EH (cell line): Measurements from ENCODE around the gene RFX2.
"Not testable (repeated sequence)": the region's sequence is repeated elsewhere in the genome, so short reads cannot be mapped to it uniquely, and the experiment has no call there.

Experiments
- DNase-seq: peaks from one replicate; pipeline ENCODE4 v3.0.0-alpha.2; 2015; ENCODE audit warnings: low read depth

Gene RFX2

DNA sequence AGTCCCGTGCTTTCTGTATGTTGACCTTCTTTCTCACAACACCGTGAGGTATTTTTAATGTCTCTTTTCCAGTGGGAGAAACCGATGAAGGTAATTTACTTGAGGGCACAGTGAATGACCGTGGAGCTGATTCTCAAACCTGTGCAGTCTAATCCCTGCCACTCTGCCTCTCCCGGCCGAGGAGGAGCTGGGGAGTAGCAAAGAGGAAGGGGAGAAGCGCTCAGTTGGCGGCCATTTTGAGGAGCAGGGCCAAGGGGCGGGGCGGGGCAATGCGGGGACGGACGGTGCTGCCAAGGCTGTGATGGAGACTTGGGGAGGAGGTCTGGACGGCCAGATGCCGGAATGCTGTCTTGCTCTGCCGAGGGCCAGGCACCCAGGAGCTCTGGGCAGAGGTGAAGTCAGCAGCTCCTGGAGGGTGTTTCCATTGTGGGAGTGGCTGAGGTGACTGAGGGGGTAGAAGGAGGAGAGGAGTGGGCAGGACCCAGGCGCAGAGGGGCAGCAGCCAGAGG lies 120.0 kb downstream of the RFX2 start:
- peak; percentile 25 for DNase-seq

DNA sequence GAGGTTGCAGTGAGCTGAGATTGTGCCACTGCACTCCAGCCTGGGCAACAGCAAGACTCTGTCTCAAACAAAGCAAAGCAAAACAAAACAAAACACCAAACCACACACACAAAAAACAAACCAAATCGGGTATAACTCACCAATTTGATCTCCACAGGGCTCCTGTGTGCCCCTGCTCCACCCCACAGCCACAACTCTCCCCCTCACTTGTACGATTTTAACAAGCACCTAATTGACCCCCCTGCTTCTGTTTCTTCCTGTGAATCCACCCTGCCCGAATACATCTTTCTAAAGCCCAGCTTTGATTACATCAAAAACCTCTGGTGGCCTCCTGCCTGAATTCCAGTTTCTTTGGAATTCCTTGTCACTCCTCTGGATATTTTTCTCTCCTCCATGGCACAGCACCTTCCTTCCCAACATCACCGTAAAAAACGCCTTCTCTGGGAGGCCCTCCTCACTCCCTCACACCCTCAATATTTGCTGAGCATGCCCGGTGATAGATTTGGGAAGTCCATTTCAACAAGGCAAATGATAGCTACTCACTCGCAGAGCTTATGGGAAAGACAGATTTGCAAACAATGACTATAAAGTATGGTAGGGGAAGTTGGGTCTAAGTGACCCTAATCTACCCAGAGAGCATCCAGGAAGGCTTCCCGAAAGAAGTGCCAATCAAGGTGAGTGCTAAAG lies 120.8 kb downstream of the RFX2 start:
- no peak for DNase-seq

DNA sequence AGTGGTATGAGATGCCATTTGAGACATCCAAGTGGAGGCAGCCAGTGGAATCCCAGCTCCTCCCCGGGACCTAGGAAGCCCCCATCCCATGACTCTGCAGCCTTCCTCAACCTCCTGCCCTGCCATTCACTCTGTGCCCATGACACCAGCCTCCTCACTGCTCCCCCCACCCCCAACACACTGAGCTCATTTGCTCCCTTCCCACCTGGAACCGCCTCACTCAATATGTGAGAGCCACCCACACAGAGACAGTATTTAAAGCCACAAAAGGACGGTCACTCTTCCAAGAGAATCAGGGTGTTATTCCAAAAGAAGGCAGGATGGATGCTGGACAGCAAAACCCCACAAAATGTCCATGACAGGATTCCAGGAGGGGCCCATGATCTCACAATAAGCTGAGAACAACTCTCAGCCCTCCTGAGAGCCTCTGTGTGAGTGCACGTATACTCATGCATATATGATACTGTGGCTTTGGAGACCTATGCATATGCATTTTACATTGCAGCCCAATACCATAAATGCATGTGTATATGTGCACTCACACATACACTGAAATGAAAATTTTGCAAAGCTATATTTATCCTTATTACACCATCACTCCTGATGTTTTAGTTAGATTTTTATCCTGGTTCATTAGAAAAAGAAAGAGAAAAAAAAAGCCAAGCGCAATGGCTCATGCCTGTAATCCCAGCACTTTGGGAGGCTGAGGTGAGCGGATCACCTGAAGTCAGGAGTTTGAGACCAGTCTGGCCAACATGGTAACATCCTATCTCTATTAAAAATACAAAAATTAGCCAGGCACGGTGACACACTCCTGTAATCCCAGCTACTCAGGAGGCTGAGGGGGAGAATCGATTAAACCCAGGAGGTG lies 121.5 kb downstream of the RFX2 start:
- no peak for DNase-seq

DNA sequence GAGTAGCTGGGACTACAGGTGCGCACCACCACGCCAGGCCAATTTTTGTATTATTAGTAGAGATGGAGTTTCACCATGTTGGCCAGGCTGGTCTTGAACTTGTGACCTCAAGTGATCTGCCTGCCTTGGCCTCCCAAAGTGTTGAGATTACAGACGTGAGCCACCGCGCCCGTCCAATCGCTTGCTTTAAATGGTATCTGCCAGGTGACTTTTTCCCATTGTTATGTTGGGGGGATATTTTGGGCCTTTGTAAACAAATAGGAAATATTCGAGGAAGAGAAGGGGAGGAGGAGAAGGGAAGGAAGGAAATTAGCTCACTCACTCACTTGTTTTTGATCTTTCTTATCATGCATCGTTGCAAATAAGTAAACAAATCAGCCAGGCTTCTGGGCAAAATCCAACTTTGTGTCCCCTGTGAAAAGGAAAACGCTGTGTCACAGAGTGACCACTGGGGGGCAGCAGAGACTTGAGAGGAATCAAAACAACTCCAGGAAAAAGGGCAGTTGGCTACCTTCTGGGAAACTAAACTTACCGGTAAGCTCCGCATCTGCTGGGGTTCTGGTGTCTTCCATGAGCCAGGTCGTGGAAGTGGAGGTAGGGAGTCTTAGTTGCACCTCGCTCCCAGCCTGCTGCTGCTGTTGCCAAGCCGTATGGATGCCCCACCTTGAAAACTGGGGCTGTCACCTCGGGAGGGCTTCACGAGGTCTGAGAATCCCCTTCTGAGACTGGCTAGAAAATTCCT lies 123.1 kb downstream of the RFX2 start:
- peak; percentile 77 for DNase-seq

DNA sequence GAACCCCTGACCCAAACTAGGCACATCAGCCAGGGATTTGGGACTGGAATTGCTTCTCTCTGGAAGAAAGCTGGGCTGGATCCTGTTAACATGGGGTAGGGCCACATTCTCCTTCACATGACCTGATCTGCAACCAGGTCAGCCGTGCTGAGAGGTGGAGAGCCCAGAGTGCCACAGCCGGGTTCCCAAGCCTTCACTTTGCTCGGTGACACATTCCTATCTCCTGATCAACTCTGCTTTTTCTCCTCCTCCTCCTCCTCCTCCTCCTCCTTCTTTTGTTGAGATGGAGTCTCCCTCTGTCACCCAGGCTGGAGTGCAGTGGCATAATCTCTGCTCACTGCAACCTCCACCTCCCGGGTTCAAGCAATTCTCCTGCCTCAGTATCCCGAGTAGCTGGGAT lies 124.5 kb downstream of the RFX2 start:
- not testable (repeated sequence) for DNase-seq

DNA sequence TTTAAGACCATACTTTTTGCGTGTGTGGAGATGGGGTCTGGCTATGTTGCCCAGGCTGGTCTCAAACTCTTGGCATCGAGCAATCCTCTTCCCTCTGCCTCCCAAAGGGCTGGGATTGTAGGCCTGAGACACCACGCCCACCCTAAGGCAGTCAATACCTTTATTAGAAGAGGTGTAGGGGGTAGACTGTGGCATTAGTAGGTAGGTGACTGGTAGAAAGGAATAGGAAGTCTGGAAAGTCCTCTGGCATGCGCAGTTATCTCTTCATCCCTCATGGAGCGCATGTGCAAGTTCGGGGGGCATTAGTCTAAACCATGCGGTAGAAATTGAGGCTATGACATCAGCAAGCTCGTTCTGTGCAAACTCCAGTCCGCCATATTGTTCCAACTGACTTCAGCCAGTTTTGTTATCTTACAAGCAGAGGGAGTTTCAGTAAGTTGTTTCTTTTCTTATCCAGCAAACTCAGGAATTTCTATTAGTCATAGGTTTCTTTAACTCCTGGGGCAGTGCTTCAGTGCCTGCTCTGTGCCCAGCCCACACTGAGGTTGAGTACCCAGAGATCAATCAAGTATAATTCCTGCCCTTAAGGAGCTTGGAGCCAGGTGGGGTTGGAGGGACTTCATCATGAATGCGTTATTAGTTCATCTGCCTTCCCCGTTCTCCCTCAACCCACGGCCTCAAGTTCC lies 125.1 kb downstream of the RFX2 start:
- peak; percentile 67 for DNase-seq

DNA sequence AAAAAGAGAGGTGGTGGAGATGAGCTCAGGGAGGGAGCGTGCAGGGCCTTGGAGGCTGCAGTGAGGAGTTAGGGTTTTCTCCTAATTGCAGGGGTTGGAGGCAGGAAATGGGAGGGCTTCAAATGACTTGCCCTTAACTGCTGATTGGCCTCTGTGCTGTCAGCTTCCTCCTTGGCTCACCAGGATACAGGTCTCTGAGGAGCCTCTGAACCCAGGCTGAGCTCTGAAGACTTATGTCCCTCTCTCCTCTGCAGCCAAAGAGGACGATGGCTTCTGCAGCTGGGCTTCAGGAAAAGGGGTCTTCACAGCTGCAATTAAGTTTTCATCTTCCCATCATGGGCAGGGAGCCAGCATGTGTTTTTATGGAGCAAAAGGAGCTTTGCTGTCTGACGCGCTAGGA lies 125.7 kb downstream of the RFX2 start:
- no peak for DNase-seq

DNA sequence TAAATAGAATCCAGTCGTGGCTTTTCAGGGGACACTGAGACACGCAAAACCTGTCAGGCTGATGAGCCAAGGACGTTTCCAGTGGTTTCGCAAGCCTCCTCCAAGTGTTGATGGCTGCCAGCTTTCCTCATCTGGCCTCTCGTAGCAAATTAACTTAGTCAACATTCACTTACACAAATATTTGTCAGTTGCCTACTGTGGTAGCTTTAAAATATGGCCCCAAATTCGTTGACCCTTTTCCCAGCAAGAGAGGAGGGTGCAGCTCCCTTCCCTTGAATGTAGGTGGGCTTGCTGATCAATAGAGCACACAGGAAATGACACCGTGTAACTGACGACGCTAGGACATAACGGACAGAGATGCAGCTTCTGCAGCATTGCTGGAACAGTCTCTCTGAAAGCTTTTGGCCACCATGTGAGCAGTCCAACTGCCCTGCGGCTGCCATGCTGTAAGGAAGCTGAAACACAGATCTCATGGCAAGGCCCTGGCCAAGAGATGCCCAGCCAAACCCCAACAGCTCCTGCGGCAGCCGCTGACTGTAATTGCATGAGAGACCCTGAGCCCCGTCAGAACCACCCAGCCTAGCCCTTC lies 126.8 kb downstream of the RFX2 start:
- DNase-seq = no peak

DNA sequence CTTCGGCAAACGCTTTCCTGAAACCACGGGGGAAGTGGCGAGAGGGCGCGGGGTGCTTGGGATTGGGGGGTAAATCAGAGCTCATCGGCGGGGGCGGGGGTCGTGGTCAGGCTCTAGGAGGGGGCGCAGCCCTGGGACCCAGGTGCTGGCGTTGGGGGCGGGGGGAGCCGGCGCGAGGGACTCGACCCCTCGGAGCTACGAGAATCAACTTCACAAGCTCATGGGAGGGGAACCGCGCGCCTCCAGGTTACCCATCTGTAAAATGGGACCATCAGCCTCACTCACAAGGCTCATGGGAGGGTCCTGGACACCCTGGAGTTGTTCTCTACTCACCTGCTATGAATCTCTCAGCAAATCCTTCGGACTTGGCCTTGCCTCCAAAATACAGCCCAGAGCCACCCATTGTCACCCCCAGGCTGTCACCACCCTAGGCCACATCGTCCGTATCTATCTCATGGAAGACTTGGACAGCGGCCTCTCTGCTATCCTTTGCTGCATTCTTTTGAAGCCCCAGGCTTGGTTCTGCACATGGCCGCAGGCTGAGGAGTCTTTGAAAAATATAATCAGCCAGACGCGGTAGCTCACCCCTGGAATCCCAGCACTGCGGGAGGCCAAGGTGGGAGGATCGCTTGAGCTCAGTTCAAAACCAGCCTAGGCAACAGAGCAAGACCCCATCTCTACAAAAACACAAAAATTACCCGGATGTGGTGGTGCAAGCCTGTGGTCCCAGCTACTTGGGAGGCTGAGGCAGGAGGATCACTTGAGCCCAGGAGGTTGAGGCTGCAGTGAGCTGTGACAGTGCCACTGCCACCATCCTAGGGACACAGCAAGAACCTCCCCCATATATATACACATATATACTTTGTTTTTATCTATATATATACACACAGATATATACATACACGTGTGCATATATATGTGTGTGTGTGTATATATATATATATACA lies 131.4 kb downstream of the RFX2 start:
- no peak for DNase-seq

DNA sequence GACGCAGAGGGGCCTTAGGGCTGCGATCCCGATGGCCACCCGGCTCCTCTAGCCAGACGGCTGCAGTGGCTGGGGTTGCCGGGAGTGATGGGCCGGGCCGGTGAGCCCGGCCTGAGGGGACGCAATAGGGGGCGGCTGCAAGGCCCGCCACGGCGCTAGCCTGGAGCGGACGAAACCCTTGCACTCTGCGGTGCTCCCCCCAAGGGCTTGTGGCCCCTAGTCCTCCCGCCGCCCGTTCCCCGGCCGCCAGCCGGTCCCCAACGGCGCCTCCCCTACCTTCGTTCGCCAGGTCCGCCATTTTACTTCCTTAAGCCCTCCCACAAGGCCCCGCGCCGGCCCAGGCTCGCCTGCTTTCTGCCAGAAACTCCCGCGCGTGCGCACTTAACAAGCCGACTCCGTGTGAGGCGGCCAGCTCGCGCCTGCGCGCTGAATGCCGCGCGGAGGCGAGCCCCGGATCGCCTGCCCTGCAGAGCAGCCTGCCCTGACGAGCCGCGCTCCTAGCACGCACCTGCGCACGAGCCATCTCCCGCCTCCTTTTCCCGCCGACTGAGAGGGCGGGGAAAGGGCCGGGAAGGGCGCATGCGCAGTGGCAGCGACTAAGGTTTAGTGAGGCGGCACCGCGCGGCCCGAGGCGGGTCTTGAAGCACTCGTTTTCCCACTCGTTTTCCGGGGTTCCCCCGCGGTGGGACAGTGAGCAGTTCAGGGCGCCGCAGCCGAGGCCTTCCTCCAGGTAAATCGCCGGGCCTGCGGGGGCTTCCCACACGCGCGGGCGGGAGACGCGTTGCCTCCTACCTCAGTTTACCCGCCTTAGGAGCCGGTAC lies 132.3 kb downstream of the RFX2 start, which contains the start of gene RANBP3:
Gene RANBP3 (minus strand): TSS at position 356 of the 821 bp plus-strand sequence. CDS start 58 bp downstream, at position 298.
- peak; percentile 99 for DNase-seq

DNA sequence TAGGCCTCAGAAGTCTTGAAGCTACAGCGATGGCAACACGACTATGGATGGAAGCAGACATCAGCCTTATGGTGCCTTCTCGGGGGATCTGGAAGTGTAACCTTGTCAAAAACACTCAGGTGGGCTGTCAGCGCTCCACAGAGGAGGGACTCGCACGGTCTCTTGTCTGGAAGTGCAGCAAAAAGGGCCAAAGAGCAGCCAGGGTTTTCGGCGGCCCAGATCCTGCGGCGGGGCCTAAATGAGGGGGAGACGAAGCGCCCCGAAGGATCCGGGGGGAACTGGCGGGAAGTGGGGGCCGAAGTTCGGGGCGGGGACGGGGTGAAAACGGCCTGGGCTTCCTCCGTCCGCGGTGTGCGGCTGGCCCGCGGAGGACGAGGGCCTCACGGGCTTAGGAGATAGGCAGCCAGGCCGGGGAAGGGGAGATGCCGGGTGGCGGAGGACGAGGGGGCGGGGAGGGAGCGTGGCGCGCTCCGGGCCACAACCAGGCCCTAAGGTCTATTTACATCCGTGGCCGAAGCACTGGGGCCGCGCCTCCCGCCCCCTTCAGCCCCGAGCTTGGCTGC lies 133.0 kb downstream of the RFX2 start:
- no peak for DNase-seq

DNA sequence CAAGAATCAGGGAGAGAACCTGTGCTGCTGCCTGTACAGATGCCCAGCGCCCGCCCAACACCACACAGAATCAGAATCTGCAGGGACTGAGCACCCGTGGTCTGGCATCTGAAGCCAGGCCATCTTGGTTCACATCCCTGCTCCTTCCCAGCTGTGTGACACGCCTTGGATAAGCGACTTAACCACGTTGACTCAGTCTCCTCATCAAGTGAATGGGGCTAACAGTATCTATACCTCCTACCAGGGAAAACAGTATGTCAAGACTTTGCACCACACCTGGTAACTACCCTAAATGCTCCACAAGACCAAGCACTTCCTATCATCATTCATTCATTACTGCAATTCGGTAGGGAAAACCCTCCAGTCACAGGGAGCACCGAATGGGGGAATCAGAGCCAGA lies 133.5 kb downstream of the RFX2 start:
- no peak for DNase-seq

DNA sequence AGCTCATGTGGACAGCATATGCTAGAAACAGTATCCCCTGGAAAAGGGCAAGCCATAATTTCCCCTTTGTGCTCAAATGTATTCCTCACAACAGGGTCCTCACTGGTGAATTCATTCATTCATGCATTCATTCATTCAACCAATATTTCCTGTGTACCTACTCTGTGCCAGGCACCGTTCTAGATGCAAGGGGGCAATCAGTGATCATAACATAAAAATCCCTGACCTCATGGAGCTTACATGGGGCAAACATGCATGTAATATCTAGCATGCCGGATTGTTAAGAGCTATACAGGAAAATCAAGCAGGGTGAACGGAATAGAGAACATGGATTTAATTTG lies 134.9 kb downstream of the RFX2 start:
- DNase-seq = no peak

DNA sequence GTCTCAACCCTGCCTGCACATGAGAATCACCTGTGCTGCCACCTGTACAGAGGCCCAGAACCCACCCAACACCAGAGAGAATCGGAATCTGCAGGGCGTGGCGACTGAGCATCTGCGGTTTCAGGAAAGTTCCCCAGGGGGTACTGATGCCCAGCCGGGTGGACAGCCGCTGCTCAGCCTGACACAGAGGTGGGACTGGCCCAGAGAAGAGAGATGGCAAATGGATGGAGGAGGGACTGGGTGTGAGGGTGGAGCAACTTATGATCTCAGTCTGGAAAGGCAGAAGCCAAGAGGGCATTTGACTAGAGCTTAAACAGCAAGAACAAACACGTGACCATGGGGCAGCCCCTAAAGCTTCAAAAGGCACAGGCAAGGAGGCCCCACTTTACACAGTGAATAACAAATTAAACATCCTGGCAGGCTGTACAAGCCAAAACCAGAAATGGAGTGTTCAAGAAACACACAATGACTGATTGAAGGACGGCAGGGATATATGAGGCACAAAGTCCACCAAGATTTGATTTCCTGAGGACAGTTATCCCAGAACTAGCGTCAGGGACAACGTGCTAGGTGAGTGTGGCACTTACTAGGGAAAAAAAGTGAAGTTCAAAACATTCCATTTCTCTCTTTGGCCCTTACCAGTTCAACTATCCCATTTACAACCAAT lies 135.4 kb downstream of the RFX2 start:
- DNase-seq = no peak

DNA sequence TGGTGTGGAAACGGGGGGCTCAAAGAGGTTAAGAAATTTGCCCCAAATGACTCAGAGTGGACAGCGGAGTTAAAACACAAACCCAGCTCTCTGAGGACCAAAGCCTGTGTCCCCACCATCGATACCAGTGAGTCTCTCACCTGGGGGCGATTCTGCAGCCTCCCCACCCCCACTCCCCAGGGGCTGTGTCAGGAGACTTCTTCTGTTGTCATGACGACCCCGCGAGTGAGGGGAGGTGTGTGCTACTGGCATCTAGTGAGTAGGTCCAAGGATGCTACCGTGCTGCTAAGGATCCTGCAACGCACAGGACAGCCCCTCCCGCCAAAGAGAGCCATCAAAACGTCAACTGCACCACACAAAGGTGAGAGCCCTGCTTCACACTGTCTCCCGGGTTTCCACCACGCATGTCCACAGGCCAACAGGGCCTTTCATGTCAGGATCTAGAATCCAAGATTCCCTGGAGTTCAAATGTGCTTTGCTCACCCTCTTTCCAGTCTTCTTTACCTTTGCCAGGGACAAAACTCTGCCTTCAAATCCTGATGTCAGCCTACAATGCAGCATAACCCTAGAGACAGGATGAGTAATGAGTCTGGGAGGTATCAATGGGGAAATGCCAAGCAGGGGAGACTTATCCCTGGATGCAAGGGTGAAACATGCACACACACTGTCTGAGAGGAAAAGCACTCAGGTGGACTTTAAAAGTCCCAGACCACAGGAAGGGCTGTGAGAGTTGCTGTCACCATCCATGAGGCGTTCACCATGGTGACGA lies 136.2 kb downstream of the RFX2 start:
- no peak for DNase-seq

DNA sequence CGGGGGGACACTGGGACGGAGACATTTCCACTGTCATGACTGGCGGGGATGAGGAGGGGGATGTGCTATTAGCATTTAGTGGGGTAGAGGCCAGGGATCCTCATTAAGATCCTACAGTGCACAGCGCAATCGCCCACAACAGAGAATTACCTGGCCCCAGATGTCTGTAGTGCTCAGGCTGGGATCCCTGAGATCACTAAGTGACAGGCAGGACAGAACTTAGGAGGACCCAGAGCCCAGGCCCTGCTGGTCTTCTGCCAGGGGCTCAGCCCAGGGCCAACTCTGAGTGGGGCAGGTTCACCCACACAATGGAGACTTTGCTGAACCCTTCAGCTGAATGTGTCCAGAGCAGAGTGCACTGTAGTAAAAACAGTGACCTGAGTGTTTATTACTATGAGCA lies 136.9 kb downstream of the RFX2 start:
- DNase-seq = no peak

DNA sequence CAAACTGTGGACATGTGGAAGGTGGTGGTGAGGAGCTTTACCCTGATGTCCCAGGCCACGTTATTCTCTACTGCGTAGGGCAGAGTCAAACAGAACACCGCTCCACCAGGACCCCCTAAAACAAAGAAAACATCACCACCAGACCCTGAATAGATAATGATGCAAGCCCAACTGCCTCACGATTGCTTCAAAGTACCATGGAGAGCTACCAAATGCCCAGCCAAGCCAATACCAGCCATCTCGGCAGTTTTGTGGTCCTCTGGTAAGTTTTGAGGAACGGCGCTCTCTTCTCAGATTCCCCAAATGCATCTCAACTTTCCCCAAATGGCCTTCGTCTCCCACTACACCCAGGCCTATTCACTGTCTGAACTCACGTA lies 138.0 kb downstream of the RFX2 start:
- DNase-seq = no peak
